Measurements from ENCODE around the gene BZW2.
"Not testable (repeated sequence)": the region's sequence is repeated elsewhere in the genome, so short reads cannot be mapped to it uniquely, and the experiment has no call there.

Gene BZW2

DNA sequence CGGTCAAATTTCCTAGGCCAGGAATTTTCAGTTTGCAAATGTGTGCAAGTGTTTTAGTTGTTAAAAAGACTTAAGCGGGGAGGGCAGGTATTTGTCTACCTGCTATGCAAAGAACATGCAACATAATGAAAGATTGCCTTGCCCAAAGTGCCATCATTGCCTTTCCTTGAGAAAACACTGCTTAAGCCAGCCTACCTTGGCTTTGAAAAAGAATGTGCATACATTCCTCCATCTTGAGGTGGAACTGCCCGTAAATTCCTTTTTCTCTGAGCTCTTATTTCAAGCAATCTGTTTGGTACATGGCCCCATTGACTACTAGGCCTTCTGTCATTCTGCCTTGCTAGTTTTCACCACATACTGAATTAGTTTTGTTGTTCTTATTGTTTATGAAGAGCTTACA is 29.3 kb downstream of the BZW2 start:
- TF ChIP-seq, protein P1, sequence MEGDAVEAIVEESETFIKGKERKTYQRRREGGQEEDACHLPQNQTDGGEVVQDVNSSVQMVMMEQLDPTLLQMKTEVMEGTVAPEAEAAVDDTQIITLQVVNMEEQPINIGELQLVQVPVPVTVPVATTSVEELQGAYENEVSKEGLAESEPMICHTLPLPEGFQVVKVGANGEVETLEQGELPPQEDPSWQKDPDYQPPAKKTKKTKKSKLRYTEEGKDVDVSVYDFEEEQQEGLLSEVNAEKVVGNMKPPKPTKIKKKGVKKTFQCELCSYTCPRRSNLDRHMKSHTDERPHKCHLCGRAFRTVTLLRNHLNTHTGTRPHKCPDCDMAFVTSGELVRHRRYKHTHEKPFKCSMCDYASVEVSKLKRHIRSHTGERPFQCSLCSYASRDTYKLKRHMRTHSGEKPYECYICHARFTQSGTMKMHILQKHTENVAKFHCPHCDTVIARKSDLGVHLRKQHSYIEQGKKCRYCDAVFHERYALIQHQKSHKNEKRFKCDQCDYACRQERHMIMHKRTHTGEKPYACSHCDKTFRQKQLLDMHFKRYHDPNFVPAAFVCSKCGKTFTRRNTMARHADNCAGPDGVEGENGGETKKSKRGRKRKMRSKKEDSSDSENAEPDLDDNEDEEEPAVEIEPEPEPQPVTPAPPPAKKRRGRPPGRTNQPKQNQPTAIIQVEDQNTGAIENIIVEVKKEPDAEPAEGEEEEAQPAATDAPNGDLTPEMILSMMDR (IDR thresholded peaks at IDR 0.05; ENCODE audit: low read depth, low read length, missing control alignments) = no peak
- H3K4me3 ChIP-seq (ENCODE audit: low read depth, low read length) = no peak overlapping the region
- in situ Hi-C loops (cut with HindIII; ENCODE audit: low sequenced_read_pairs) = no loop called here
- no peak for DNase-seq (ENCODE audit: low read depth)

DNA sequence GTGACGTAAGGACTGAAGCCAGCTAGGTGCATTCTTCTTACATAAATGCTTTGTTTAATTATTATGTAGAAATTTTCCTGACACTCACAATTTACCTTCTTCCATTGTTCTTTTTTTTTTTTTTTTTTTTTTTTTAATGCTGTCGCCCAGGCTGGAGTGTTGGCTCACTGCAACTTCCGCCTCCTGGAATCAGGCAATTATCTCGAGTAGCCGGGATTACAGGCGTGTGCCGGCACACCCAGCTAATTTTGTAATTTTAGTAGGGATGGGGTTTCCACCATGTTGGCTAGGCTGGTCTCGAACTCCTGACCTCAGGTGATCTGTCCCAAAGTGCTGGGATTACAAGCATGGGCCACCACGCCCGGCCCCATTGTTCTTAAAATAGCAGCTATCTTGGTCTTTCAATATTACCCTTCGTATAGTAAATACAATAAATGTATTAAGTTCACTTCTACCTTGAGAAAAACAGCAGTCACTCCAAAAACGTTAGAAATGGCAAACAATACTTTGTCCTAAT is 32.1 kb downstream of the BZW2 start:
- H3K4me3 ChIP-seq (ENCODE audit: low read depth, low read length) = no peak overlapping the region
- in situ Hi-C loops (cut with HindIII; ENCODE audit: low sequenced_read_pairs) = no loop called here
- TF ChIP-seq, protein P1 (IDR thresholded peaks at IDR 0.05; ENCODE audit: low read depth, low read length, missing control alignments) = no peak
- no peak for DNase-seq (ENCODE audit: low read depth)

DNA sequence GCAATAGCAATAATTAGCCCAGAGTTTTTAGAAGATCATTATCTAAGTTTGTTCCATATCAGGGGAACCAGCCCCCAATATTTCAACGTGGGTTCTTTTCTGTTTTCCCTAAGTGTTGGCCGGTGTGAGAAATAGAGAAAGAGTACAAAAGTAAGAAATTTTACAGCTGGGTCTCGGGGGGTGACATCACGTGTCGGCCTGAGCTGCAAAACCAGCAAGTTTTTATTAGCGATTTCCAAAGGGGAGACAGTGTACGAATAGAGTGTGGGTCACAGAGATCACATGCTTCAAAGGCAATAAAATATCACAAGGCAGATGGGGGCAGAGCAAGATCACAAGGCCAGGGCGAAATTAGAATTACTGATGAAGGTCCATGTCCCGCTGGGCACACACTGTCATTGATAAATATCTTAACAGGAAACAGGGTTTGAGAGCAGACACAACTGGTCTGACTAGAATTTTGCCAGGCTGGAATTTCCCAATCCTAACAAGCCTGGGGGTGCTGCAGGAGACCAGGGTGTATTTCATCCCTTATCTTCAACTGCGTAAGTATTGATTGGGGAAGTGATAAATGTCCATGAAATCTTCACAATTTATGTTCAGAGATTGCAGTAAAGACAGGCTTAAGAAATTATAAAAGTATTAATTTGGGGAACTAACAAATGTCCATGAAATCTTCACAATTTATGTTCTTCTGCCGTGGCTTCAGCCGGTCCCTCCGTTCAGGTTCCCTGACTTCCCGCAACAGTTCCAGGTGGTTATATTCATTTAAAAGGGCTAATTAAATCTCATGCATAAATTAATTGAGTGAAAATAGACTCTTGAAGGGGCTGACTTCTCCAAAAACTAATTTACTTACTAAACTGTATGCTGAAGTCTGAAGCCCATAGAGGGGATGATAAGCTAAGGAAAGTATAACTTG is 32.9 kb downstream of the BZW2 start:
- H3K4me3 ChIP-seq (ENCODE audit: low read depth, low read length); in situ Hi-C loops (cut with HindIII; ENCODE audit: low sequenced_read_pairs); DNase-seq (ENCODE audit: low read depth): not testable (repeated sequence)

GRCh38 chr7:16684935-16685334 is 39.0 kb downstream of the BZW2 start:
- TF ChIP-seq, protein P1 (IDR thresholded peaks at IDR 0.05; ENCODE audit: low read depth, low read length, missing control alignments) = no peak
- no peak overlapping the region for H3K4me3 ChIP-seq (ENCODE audit: low read depth, low read length)
- in situ Hi-C loops (cut with HindIII; ENCODE audit: low sequenced_read_pairs) = no loop called here
- no peak for DNase-seq (ENCODE audit: low read depth)

GRCh38 chr7:16685535-16685934 is 39.6 kb downstream of the BZW2 start:
- no peak overlapping the region for H3K4me3 ChIP-seq (ENCODE audit: low read depth, low read length)
- TF ChIP-seq, protein P1 (IDR thresholded peaks at IDR 0.05; ENCODE audit: low read depth, low read length, missing control alignments) = no peak
- DNase-seq (ENCODE audit: low read depth) = no peak
- in situ Hi-C loops (cut with HindIII; ENCODE audit: low sequenced_read_pairs) = no loop called here

DNA sequence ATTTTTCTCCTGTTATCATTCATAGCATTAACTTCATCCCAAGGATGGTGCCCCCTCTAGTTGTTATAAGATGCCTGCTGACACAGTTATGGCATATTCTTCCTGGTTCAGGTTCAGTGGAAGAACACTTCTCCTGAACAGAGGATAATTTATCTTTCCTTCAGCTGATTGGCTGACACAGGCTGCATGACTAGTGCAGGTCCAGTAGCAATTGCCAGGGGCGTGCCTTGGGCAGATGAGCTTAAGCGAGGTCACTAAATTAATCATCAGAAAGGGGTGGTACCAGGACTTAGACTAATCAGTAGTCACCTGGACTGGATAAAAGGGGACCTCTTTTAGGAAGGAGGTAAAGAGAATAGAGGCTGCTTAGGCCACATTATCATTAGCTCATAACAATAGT is 42.3 kb downstream of the BZW2 start:
- no peak for DNase-seq (ENCODE audit: low read depth)
- in situ Hi-C loops (cut with HindIII; ENCODE audit: low sequenced_read_pairs) = no loop called here
- H3K4me3 ChIP-seq (ENCODE audit: low read depth, low read length) = no peak overlapping the region
- TF ChIP-seq, protein P1 (IDR thresholded peaks at IDR 0.05; ENCODE audit: low read depth, low read length, missing control alignments) = no peak

DNA sequence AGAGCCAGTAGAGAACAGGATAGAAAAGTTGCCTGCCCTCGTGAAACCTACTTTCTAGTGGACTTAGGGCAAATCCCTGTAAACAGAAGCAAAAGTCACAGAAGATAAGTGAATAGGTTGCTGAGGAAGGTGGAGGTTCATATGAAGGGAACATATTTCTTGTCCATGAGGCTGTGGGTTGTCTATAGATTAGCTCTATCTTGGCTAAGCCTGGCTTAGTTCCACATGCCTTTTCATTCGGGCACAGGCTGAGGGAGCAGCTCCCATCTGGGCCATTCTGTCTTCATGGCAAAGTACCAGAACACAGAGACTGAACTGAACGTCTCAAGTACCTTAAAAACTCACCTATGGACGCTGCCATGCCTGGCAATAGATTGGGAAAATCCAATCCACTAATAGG is 45.3 kb downstream of the BZW2 start:
- in situ Hi-C loops (cut with HindIII; ENCODE audit: low sequenced_read_pairs) = no loop called here
- TF ChIP-seq, protein P1 (IDR thresholded peaks at IDR 0.05; ENCODE audit: low read depth, low read length, missing control alignments) = no peak
- H3K4me3 ChIP-seq (ENCODE audit: low read depth, low read length) = no peak overlapping the region
- no peak for DNase-seq (ENCODE audit: low read depth)

Data from astrocyte of the cerebellum (primary cell).